Measurements from ENCODE around the gene TMC5. TPM values are rescaled to one million over a fixed set of nuclear protein-coding genes. Genes with fewer than 3 reads are reported as not detected.

The TMC5 gene
- total RNA-seq, 2 donors from 2014 or later = 1.3 to 2.2 TPM

- Mint-ChIP-seq H3K27ac (no peak overlapping the region), H3K27me3 (ENCODE audit: insufficient read depth) (no peaks in the 10 kb centered on the region), H3K4me1 (peaks cover 15% of the 10 kb centered on the region), H3K9me3 (peaks cover 1% of the 10 kb centered on the region), H3K4me3 (no peak overlapping the region), H3K36me3 (ENCODE audit: low read depth) (peaks cover 3% of the 10 kb centered on the region)
- no peak overlapping the region for H3K4me3 ChIP-seq (ENCODE audit: low read length)
- H3K9me3 ChIP-seq (ENCODE audit: control insufficient read depth, low read length) = no peaks in the 10 kb centered on the region
- H3K27ac ChIP-seq (ENCODE audit: low read depth, low read length) = no peak overlapping the region
- TF ChIP-seq CTCF (conservative IDR thresholded peaks at IDR 0.05) = no peak
- H3K9ac ChIP-seq (ENCODE audit: extremely low read depth, low read length, poor library complexity, severe bottlenecking) = no peak overlapping the region
- H3K36me3 ChIP-seq (ENCODE audit: control insufficient read depth, insufficient read depth, low read length) = no peaks in the 10 kb centered on the region
- no peak for DNase-seq
- 94 to 100% methylated on average over 1 of the region's 1 CpG for WGBS, 2 experiments (ENCODE audit: insufficient coverage in 1 of 2, insufficient read length in 1 of 2)
- H3K4me1 ChIP-seq (ENCODE audit: control insufficient read depth, insufficient read depth, low read length) = no peaks in the 10 kb centered on the region
- H3K27me3 ChIP-seq (ENCODE audit: control insufficient read depth, insufficient read depth, low read length, poor library complexity, severe bottlenecking) = no peaks in the 10 kb centered on the region
These were observed 60.8 kb downstream of the TMC5 start for GRCh38 chr16:19478505-19478904.

- H3K27me3 ChIP-seq (ENCODE audit: control insufficient read depth, insufficient read depth, low read length, poor library complexity, severe bottlenecking) = no peaks in the 10 kb centered on the region
- no peaks in the 10 kb centered on the region for H3K9me3 ChIP-seq (ENCODE audit: control insufficient read depth, low read length)
- Mint-ChIP-seq H3K27ac (peak overlapping the region; percentile 26), H3K9me3 (peaks cover 1% of the 10 kb centered on the region), H3K27me3 (ENCODE audit: insufficient read depth) (no peaks in the 10 kb centered on the region), H3K4me3 (no peak overlapping the region), H3K36me3 (ENCODE audit: low read depth) (peaks cover 3% of the 10 kb centered on the region), H3K4me1 (peaks cover 15% of the 10 kb centered on the region)
- no peak overlapping the region for H3K9ac ChIP-seq (ENCODE audit: extremely low read depth, low read length, poor library complexity, severe bottlenecking)
- DNase-seq = no peak
- no peak overlapping the region for H3K27ac ChIP-seq (ENCODE audit: low read depth, low read length)
- H3K4me3 ChIP-seq (ENCODE audit: low read length) = no peak overlapping the region
- 83 to 84% methylated on average over 2 to 3 of the region's 3 CpGs for WGBS, 2 experiments (ENCODE audit: insufficient coverage in 1 of 2, insufficient read length in 1 of 2)
- TF ChIP-seq CTCF (conservative IDR thresholded peaks at IDR 0.05) = no peak
- H3K4me1 ChIP-seq (ENCODE audit: control insufficient read depth, insufficient read depth, low read length) = no peaks in the 10 kb centered on the region
- no peaks in the 10 kb centered on the region for H3K36me3 ChIP-seq (ENCODE audit: control insufficient read depth, insufficient read depth, low read length)
These were observed 61.6 kb downstream of the TMC5 start for GRCh38 chr16:19479302-19479721.

- H3K4me1 ChIP-seq (ENCODE audit: control insufficient read depth, insufficient read depth, low read length) = no peaks in the 10 kb centered on the region
- no peak overlapping the region for H3K4me3 ChIP-seq (ENCODE audit: low read length)
- peaks cover 11% of the 10 kb centered on the region for H3K9me3 ChIP-seq (ENCODE audit: control insufficient read depth, low read length)
- DNase-seq = no peak
- H3K9me3 Mint-ChIP-seq = peaks cover 13% of the 10 kb centered on the region
- H3K27me3 Mint-ChIP-seq (ENCODE audit: insufficient read depth) = no peaks in the 10 kb centered on the region
- no peak overlapping the region for H3K27ac ChIP-seq (ENCODE audit: low read depth, low read length)
- H3K36me3 ChIP-seq (ENCODE audit: control insufficient read depth, insufficient read depth, low read length) = no peaks in the 10 kb centered on the region
- H3K9ac ChIP-seq (ENCODE audit: extremely low read depth, low read length, poor library complexity, severe bottlenecking) = no peak overlapping the region
- H3K36me3 Mint-ChIP-seq (ENCODE audit: low read depth) = peaks cover 3% of the 10 kb centered on the region
- H3K4me1 Mint-ChIP-seq = peaks cover 13% of the 10 kb centered on the region
- no peak for TF ChIP-seq CTCF (conservative IDR thresholded peaks at IDR 0.05)
- WGBS, 2 experiments (ENCODE audit: insufficient coverage in 1 of 2, insufficient read length in 1 of 2) = 86 to 99% methylated on average over 2 of the region's 2 CpGs
- H3K4me3 Mint-ChIP-seq = no peak overlapping the region
- no peak overlapping the region for H3K27ac Mint-ChIP-seq
- no peaks in the 10 kb centered on the region for H3K27me3 ChIP-seq (ENCODE audit: control insufficient read depth, insufficient read depth, low read length, poor library complexity, severe bottlenecking)
These were observed 63.6 kb downstream of the TMC5 start for GRCh38 chr16:19481296-19481695.

All from endodermal cell (in vitro differentiated cells).